ENCODE data around the gene CTNNA3.

DNA sequence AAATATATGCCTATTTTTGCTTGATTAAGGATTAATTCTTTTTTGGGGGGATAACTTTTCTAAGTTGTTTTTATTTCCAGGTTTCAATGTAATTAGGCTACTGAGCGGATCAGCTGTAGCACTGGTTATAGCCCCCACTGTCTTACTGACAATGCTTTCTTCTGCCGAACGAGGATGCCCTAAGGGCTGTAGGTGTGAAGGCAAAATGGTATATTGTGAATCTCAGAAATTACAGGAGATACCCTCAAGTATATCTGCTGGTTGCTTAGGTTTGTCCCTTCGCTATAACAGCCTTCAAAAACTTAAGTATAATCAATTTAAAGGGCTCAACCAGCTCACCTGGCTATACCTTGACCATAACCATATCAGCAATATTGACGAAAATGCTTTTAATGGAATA, 769.2 kb downstream of the CTNNA3 start:
- TF ChIP-seq CTCF (IDR thresholded peaks at IDR 0.05) (no peak), REST (IDR thresholded peaks at IDR 0.05; ENCODE audit: insufficient read depth in 1 of 2, low read depth in 2 of 2, low read length in 1 of 2) (no peak), TCF7L2 (IDR thresholded peaks at IDR 0.05; ENCODE audit: low read depth, low read length) (no peak)
